GM21423 (cell line): ENCODE results near the gene CHCHD6.

Source experiments
- ATAC-seq: cut with Tn5 transposase; IDR thresholded peaks from one replicate; pipeline ENCODE4 v1.9.1; 2021; ENCODE audit warnings: mild to moderate bottlenecking, moderate library complexity; ENCODE audit not compliant: unreplicated experiment

The CHCHD6 gene

GRCh38 chr3:126737527-126737926 is 33.5 kb downstream of the CHCHD6 start:
- no peak for ATAC-seq

- ATAC-seq = no peak
These were observed 38.0 kb downstream of the CHCHD6 start for GRCh38 chr3:126742057-126742456.

- ATAC-seq = no peak
These were observed 39.3 kb downstream of the CHCHD6 start for GRCh38 chr3:126743350-126743749.

GRCh38 chr3:126743781-126744180 is 39.7 kb downstream of the CHCHD6 start:
- ATAC-seq = no peak

GRCh38 chr3:126745760-126746394 is 41.8 kb downstream of the CHCHD6 start:
- no peak for ATAC-seq

GRCh38 chr3:126746395-126747177 is 42.5 kb downstream of the CHCHD6 start:
- ATAC-seq = no peak

- ATAC-seq = no peak
These were observed 43.7 kb downstream of the CHCHD6 start for GRCh38 chr3:126747768-126748167.

- ATAC-seq = no peak
These were observed 44.9 kb downstream of the CHCHD6 start for GRCh38 chr3:126748701-126749546.

- no peak for ATAC-seq
These were observed 45.5 kb downstream of the CHCHD6 start for GRCh38 chr3:126749547-126749875.

GRCh38 chr3:126749931-126750755 is 46.1 kb downstream of the CHCHD6 start:
- no peak for ATAC-seq

- ATAC-seq = no peak
These were observed 46.7 kb downstream of the CHCHD6 start for GRCh38 chr3:126750756-126751121.

- ATAC-seq = no peak
These were observed 47.7 kb downstream of the CHCHD6 start for GRCh38 chr3:126751611-126752302.

GRCh38 chr3:126752303-126753190 is 48.5 kb downstream of the CHCHD6 start:
- ATAC-seq = peak; percentile 62

- no peak for ATAC-seq
These were observed 49.4 kb downstream of the CHCHD6 start for GRCh38 chr3:126753191-126754160.

- ATAC-seq = no peak
These were observed 51.8 kb downstream of the CHCHD6 start for GRCh38 chr3:126755866-126756265.

- ATAC-seq = no peak
These were observed 54.0 kb downstream of the CHCHD6 start for GRCh38 chr3:126758026-126758425.

GRCh38 chr3:126758882-126759281 is 54.8 kb downstream of the CHCHD6 start:
- no peak for ATAC-seq

- ATAC-seq = no peak
These were observed 56.5 kb downstream of the CHCHD6 start for GRCh38 chr3:126760541-126760940.
